ENCODE data around the gene CBX5.
"Not testable (repeated sequence)": the region's sequence is repeated elsewhere in the genome, so short reads cannot be mapped to it uniquely, and the experiment has no call there.

The CBX5 gene

DNA sequence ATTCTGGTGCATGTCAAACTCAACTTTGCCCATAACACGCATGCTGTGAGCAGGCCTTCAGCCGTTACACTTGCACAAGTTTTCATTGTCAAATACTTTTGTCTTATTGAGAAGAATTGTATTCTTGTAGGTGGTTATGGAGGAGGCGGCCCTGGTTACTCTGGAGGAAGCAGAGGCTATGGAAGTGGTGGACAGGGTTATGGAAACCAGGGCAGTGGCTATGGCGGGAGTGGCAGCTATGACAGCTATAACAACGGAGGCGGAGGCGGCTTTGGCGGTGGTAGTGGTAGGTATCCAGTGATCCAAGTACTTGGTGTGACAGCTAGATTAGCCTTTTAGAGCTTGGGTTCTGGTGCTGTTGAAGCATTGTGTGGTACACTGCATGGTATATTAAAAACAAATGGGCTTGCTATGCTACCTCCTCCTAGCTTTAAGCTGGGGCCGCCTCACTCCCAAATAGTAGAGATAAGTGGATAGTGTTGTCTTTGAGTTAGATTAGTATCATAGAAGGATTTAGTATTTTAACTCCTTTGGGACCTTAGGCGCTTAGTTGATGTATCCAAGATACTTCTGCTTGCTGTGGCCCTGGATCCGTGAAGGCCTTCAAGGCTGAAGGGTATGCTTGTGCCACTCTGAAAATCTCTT lies 3.1 kb upstream of the CBX5 start:
- in situ Hi-C loops (cut with MboI; ENCODE audit: low pct_unique_long_range_greater_than_20kb, low sequenced_read_pairs, unreplicated experiment): no loop called here
- TF ChIP-seq, protein P1, sequence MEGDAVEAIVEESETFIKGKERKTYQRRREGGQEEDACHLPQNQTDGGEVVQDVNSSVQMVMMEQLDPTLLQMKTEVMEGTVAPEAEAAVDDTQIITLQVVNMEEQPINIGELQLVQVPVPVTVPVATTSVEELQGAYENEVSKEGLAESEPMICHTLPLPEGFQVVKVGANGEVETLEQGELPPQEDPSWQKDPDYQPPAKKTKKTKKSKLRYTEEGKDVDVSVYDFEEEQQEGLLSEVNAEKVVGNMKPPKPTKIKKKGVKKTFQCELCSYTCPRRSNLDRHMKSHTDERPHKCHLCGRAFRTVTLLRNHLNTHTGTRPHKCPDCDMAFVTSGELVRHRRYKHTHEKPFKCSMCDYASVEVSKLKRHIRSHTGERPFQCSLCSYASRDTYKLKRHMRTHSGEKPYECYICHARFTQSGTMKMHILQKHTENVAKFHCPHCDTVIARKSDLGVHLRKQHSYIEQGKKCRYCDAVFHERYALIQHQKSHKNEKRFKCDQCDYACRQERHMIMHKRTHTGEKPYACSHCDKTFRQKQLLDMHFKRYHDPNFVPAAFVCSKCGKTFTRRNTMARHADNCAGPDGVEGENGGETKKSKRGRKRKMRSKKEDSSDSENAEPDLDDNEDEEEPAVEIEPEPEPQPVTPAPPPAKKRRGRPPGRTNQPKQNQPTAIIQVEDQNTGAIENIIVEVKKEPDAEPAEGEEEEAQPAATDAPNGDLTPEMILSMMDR (IDR thresholded peaks at IDR 0.05; ENCODE audit: extremely low read depth, insufficient read depth, missing control alignments): no peak
- no peak for DNase-seq (ENCODE audit: low spot score)

DNA sequence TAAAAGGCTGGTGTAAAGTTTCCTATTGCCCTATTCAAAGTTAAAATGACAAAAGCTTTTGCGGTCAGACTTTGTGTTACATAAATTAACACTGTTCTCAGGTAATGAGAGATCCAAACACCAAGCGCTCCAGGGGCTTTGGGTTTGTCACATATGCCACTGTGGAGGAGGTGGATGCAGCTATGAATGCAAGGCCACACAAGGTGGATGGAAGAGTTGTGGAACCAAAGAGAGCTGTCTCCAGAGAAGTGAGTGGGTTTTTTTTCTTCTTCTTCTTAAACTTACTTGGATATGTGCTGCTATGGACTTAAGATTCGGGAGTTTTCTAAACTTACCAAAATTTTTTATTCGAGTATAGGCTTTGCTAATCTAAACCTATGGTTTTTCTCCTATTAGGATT lies 1.8 kb upstream of the CBX5 start:
- in situ Hi-C loops (cut with MboI; ENCODE audit: low pct_unique_long_range_greater_than_20kb, low sequenced_read_pairs, unreplicated experiment); DNase-seq (ENCODE audit: low spot score): not testable (repeated sequence)

DNA sequence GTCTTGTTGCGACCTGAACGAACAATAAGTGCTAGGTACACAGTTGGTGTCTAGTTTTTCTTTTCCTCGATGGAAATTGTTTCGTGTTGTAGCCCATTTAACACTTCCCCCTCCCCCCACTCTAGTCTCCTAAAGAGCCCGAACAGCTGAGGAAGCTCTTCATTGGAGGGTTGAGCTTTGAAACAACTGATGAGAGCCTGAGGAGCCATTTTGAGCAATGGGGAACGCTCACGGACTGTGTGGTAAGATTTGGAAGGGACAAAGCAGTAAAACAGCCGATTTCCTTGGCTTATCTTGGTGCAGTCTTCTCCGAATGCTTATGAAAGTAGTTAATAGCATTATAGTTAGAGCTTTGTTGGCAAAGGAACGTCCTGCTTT lies 1.3 kb upstream of the CBX5 start:
- in situ Hi-C loops (cut with MboI; ENCODE audit: low pct_unique_long_range_greater_than_20kb, low sequenced_read_pairs, unreplicated experiment); DNase-seq (ENCODE audit: low spot score): not testable (repeated sequence)

DNA sequence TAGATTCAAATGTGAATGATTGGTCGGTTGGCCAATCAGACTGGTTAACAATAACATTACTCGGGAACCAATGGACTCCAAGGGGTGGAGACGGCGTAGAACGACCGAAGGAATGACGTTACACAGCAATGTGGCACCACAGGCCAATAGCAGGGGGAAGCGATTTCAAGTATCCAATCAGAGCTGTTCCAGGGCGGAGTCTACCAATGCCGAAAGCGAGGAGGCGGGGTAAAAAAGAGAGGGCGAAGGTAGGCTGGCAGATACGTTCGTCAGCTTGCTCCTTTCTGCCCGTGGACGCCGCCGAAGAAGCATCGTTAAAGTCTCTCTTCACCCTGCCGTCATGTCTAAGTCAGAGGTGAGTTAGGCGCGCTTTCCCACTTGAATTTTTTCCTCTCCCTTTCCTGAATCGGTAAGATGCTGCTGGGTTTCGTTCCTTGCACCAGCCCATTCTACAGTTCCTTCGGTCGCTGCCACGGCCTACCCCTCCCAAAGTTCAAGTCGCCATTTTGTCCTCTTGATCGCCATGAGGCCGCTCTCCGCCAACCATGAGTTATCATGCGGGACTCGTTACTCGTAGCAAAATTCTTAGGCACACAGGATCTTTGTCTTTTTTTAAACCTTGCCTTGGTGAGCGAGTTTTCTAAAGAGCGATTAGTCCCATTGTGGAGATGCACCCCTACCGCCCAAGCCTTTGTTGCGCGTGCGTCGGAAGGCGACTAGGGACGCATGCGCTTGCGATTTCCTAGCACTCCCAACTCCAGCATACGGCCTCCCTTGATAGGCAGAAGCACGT lies 742 bp upstream of the CBX5 start, which contains the start of gene HNRNPA1:
Gene HNRNPA1, plus strand, starts transcription at position 259 of the 793 bp plus-strand sequence. Its CDS starts 82 bp downstream, at position 341.
- peak; percentile 91 for DNase-seq (ENCODE audit: low spot score)
- TF ChIP-seq, protein P1 (IDR thresholded peaks at IDR 0.05; ENCODE audit: extremely low read depth, insufficient read depth, missing control alignments): no peak
- in situ Hi-C loops (cut with MboI; ENCODE audit: low pct_unique_long_range_greater_than_20kb, low sequenced_read_pairs, unreplicated experiment): no loop called here

DNA sequence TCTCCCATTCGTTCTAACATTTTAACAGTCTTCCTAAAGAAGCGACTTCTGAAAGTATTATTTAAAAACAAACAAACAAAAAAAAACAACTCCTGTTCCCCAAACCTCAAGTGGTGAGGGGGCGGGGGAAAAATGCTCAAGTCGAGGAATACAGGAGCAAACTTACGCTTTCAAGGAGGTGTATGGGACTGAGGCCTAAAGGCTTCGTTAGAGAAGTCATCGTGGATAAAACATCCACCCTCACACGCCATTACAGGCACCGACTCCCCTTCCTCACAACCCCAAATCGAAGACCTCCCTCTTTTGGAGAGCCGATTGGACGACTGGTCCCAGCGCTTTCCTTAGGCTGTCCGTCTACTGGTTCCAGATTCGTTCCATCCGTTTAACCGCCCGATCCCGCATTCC lies 693 bp downstream of the CBX5 start:
- TF ChIP-seq, protein P1 (IDR thresholded peaks at IDR 0.05; ENCODE audit: extremely low read depth, insufficient read depth, missing control alignments): no peak
- in situ Hi-C loops (cut with MboI; ENCODE audit: low pct_unique_long_range_greater_than_20kb, low sequenced_read_pairs, unreplicated experiment): no loop called here
- no peak for DNase-seq (ENCODE audit: low spot score)

DNA sequence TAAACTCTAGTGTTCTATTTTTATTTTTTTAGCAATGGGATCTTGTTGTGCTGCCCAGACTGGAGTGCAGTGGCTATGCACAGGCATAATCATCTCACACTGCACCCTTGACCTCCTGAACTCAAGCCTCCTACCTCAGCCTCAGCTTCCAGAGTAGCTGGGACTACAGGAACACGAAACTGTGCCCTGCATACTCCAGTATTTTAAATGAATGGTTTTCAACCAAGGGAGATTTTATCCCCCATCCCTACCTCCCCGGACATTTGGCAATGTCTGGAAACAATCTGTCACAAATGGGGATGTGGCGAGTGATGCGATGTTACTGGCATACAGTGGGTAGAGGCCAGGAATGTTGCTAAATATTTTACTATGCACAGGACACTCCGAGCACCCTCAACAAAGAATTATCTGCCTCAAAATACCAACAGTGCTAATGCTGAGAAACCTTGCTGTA lies 2.1 kb downstream of the CBX5 start:
- in situ Hi-C loops (cut with MboI; ENCODE audit: low pct_unique_long_range_greater_than_20kb, low sequenced_read_pairs, unreplicated experiment): no loop called here
- TF ChIP-seq, protein P1 (IDR thresholded peaks at IDR 0.05; ENCODE audit: extremely low read depth, insufficient read depth, missing control alignments): no peak
- no peak for DNase-seq (ENCODE audit: low spot score)

DNA sequence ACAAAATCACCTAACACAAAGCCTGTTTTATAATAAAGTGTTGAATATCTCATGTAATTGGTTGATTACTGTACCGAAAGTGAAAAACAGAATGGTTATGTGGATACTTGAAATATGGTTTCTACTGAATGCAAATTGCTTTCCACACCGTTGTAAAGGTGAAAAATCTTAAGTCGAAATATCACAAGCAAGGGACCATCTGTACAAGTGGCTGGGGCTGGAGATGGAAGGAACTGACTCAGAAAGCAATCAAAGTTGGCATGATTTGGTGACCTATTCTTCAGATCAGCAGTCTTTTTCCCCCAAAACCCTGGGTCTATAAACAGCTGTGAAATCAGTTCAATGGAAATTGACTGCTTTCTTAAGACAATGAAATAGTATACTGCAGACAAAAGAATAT lies 3.6 kb downstream of the CBX5 start:
- in situ Hi-C loops (cut with MboI; ENCODE audit: low pct_unique_long_range_greater_than_20kb, low sequenced_read_pairs, unreplicated experiment): no loop called here
- no peak for DNase-seq (ENCODE audit: low spot score)
- TF ChIP-seq, protein P1 (IDR thresholded peaks at IDR 0.05; ENCODE audit: extremely low read depth, insufficient read depth, missing control alignments): no peak
